Heart left ventricle (tissue), 16 donors: ENCODE data around the gene CYP4F2. TPM values are rescaled to one million over a fixed set of nuclear protein-coding genes. Genes with fewer than 3 reads are reported as not detected.
"Not testable (repeated sequence)": the region's sequence is repeated elsewhere in the genome, so short reads cannot be mapped to it uniquely, and the experiment has no call there.

Source experiments
- ATAC-seq, 4 donors: fragments of 200-7000 bp; cut with Tn5 transposase; one replicate each; pipeline ENCODE4 v1.9.1; 2020 to 2022; ENCODE audit warnings: moderate library complexity in 4 of 4, mild to moderate bottlenecking in 3 of 4, moderate number of reproducible peaks in 1 of 4
- DNase-seq, 5 donors: peaks; one replicate each; pipeline ENCODE4 v3.0.0-alpha.2; 2020
- H3K27ac ChIP-seq, 12 donors: fragments of 200-600 bp; sonication (generic) in 4 of 12; one replicate each; pipeline versions ENCODE4 v1.5.0 to v1.8.0; 2016 to 2022; ENCODE audit warnings: mild to moderate bottlenecking in 2 of 12
- H3K27me3 ChIP-seq, 9 donors: fragments of 200-600 bp; sonication (generic) in 2 of 9; one replicate each; pipeline versions ENCODE4 v1.5.1 to v1.8.0; 2016 to 2022; ENCODE audit warnings: mild to moderate bottlenecking in 3 of 9
- H3K36me3 ChIP-seq, 9 donors: fragments of 200-600 bp; sonication (generic) in 2 of 9; one replicate each; pipeline versions ENCODE4 v1.5.0 to v1.8.0; 2018 to 2022; ENCODE audit warnings: mild to moderate bottlenecking in 2 of 9
- H3K4me1 ChIP-seq, 12 donors: fragments of 200-600 bp; sonication (generic) in 4 of 12; one replicate each; pipeline versions ENCODE4 v1.5.0 to v1.8.0; 2016 to 2022; ENCODE audit warnings: mild to moderate bottlenecking in 3 of 12
- H3K4me3 ChIP-seq, 12 donors: fragments of 200-600 bp; sonication (generic) in 4 of 12; one replicate each; pipeline versions ENCODE4 v1.5.0 to v1.8.0; 2017 to 2022; ENCODE audit warnings: mild to moderate bottlenecking in 9 of 12, moderate library complexity in 4 of 12
- H3K9me3 ChIP-seq, 12 donors: fragments of 200-600 bp; sonication (generic) in 4 of 12; one replicate each; pipeline versions ENCODE4 v1.5.0 to v1.8.0; 2016 to 2022; ENCODE audit warnings: mild to moderate bottlenecking in 1 of 12
- POLR2A ChIP-seq, 2 donors: fragments of 450-650 bp; IDR thresholded peaks; one replicate each; pipeline ENCODE4 v1.6.1; 2017; ENCODE audit warnings: antibody characterized with exemption in 2 of 2, mild to moderate bottlenecking in 2 of 2, moderate library complexity in 2 of 2
- WGBS, 4 donors: extraction: QIAGEN DNeasy Blood & Tissue Kit in 2 of 4; methylation state at CpG; one replicate each; pipeline versions ENCODE4 v1.1.5 to v1.1.7; 2013 to 2018; 5-methylcytosine and 5-hydroxymethylcytosine counted together
- intact Hi-C, 10 donors: fragments of 100-400 bp; cut with DNase I; formaldehyde crosslinking; loops; one replicate each; pipeline versions ENCODE4 v1.11.1 to v1.14.2; 2022
- polyA plus RNA-seq, 2 donors: library from polyadenylated mRNA; stranded (reverse); fragments of 200-250 nt; gene quantifications; one replicate each; pipeline ENCODE4 v1.2.3, GENCODE V29; 2013
- total RNA-seq, 9 donors: library from RNA; depleted of rRNA in 2 of 9; stranded (reverse); fragments of >200 nt in 2 of 9; fragmentation: NEBNext Ultra II Directional in 3 of 9; extraction: Animal tissue kit (Norgen Biotek cat#: 25700) in 3 of 9; gene quantifications; one replicate each; pipeline versions ENCODE4 v1.1.0 to v1.2.4, GENCODE V29; 2016 to 2023
- TF ChIP-seq, protein P1 (sequence below), 12 donors: fragments of 200-600 bp; sonication (generic) in 4 of 12; IDR thresholded peaks; one replicate each; pipeline versions ENCODE4 v1.5.0 to v1.8.0; 2018 to 2022; ENCODE audit warnings: antibody characterized with exemption in 12 of 12, mild to moderate bottlenecking in 5 of 12
- donor health status: ischemic (EF 13 %, LVEDD 7.1; RV severe dilation, severe dysfunction).
- donor health status: healthy with polysubstance abuse.
- donor health status: DM: no; HTN: yes; CAD: no.
- donor health status: DM: no; HTN: no; CAD: no.
- donor health status: ischemic (EF 25% LVEDD 6.9; RV normal size, moderate dysfunction).
- donor health status: ischemic (EF 25% LVEDD 5.7; RV mildly dilated, moderate dysfunction).
- donor health status: healthy.
- donor health status: DM: yes; HTN: yes; CAD: no.
- donor health status: ischemic (EF 35%, LVEDD 5.7; RV mildly dilated, moderate dysfunction).
- donor health status: nonischemic (EF 11% LVEDD 7.7; RV severe dilation, severe dysfunction).
- donor health status: DM: yes; HTN: yes; CAD: no.
- donor health status: PGD.
- donor health status: ischemic (EF 29% LVEDD 5.4; RV normal size, mild dysfunction).
- donor health status: nonischemic (EF 23%, LVEDD 6.1; RV moderate dilation, normal function).

Gene CYP4F2
- total and polyA plus RNA-seq, 11 donors = not detected

DNA sequence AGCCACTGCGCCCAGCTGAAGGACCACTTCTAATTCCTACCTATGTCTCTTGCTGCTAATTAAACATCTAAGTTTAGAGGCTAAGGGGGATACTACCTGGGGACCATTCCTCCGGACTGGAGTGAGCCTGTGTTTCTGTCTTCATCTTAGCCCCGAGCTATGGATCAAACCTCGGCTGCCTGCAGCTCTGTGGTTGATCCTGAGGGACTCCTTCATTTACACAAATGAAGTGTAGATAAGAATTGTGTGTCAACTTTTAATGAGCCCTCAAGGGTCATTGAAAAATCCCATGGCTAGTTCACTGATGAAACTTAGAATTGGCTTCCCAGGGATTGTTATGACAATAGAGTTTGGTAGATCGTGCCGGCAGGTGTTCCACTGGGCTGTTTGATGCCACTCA, 51.0 kb downstream of the CYP4F2 start:
- DNase-seq (no peak), ATAC-seq (no peak)
- no peaks in the 10 kb centered on the region for H3K4me1 ChIP-seq
- H3K27me3 ChIP-seq = peaks cover 0 to 9% (median 0%) of the 10 kb centered on the region in 9 donors
- no peak for TF ChIP-seq POLR2A (IDR thresholded peaks at IDR 0.05)
- TF ChIP-seq, protein P1, sequence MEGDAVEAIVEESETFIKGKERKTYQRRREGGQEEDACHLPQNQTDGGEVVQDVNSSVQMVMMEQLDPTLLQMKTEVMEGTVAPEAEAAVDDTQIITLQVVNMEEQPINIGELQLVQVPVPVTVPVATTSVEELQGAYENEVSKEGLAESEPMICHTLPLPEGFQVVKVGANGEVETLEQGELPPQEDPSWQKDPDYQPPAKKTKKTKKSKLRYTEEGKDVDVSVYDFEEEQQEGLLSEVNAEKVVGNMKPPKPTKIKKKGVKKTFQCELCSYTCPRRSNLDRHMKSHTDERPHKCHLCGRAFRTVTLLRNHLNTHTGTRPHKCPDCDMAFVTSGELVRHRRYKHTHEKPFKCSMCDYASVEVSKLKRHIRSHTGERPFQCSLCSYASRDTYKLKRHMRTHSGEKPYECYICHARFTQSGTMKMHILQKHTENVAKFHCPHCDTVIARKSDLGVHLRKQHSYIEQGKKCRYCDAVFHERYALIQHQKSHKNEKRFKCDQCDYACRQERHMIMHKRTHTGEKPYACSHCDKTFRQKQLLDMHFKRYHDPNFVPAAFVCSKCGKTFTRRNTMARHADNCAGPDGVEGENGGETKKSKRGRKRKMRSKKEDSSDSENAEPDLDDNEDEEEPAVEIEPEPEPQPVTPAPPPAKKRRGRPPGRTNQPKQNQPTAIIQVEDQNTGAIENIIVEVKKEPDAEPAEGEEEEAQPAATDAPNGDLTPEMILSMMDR (IDR thresholded peaks at IDR 0.05) = no peak
- H3K27ac ChIP-seq = no peak overlapping the region
- no peaks in the 10 kb centered on the region for H3K9me3 ChIP-seq
- 75 to 100% (median 85%) methylated on average over 1 to 6 of the region's 6 CpGs for WGBS, 4 donors
- intact Hi-C loops = no loop called here
- H3K36me3 ChIP-seq = no peaks in the 10 kb centered on the region
- H3K4me3 ChIP-seq = no peak overlapping the region

DNA sequence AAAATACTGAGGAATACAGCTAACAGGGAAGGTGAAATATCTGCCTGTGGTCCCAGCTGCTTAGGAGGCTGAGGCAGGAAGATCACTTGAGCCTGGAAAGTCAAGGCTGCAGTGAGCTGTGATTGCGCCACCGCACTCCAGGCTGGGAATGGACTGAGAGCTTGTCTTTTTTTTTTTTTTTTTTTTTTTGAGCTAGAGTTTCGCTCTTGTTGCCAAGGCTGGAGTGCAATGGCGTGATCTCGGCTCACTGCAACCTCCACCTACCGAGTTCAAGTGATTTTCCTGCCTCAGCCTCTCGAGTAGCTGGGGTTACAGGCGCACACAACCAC, 54.0 kb downstream of the CYP4F2 start:
- H3K4me3 ChIP-seq, intact Hi-C loops, H3K4me1 ChIP-seq, H3K27ac ChIP-seq, H3K36me3 ChIP-seq, H3K27me3 ChIP-seq, H3K9me3 ChIP-seq, DNase-seq, ATAC-seq: not testable (repeated sequence)
- WGBS, 4 donors = 54 to 66% (median 64%) methylated on average over 8 of the region's 8 CpGs

DNA sequence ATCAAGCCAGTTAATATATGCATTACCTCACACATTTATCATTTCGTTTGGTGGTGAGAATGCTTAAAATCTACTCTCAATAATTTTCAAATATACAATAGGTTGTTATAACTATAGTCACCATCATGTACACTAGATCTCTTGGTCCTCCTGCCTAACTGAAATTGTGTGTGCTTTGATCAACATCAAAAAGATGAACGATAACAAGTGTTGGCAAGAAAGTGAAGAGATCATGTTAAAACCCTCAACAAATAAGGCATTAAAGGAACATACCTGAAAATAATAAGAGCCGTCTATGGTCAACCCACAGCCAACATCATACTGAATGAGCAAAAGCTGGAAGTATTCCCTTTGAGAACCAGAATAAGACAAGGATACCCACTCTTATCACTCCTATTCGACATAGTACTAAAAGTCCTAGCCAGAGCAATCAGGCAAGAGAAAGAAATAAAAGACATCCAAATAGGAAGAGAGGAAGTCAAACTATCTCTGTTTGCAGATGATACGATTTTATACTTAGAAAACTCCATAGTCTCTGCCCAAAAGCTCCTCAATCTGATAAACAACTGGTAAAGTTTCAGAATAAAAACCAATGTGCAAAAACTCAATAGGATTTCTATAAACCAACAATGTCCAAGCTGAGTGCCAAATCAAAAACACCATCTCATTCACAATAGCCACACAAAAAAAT, 54.5 kb downstream of the CYP4F2 start:
- Histone ChIP-seq H3K9me3 (no peaks in the 10 kb centered on the region), H3K27me3 (peaks cover 0 to 7% (median 0%) of the 10 kb centered on the region in 9 donors), H3K36me3 (no peaks in the 10 kb centered on the region), H3K27ac (no peak overlapping the region), H3K4me1 (no peaks in the 10 kb centered on the region), H3K4me3 (no peak overlapping the region)
- DNase-seq (no peak), ATAC-seq (no peak)
- intact Hi-C loops = no loop called here
- TF ChIP-seq, protein P1 (IDR thresholded peaks at IDR 0.05) = no peak
- TF ChIP-seq POLR2A (IDR thresholded peaks at IDR 0.05) = no peak
- whole genome bisulfite sequencing, 4 donors = 58 to 64% (median 62%) methylated on average over 5 of the region's 5 CpGs

DNA sequence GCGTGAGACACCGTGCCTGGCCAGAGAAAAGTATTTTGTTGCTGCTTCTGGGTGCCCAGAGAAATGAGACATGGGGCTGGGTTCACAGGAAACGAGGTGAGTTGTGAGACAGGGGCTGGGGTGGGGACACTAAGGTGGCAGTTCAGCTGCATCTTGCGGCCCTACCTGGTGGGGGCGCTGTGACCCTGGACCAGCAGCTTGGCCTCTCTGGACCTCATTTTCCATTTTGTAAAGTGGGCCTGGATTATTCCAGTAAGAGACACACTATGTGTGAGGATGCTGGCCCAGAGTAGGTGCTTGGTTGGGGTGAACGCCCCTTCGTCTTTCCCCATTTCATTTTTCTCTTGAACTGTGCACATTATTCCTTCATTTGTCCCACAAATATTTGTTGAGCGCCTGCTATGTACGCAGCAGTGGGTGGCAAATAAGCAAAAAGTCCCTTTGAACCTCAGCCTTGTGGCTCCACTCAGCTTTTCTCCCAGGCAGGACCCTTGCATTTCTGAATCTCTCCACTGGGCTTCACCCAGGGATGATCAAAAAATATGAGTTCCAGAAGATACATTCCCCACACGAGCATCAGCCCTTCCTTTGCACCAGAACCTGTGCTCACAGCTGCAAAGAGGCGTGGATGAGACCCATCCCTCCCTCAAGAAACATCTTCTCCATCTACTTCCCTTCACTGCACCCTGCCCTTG, 55.9 kb downstream of the CYP4F2 start:
- H3K4me3 ChIP-seq = no peak overlapping the region
- ATAC-seq (no peak), DNase-seq (no peak)
- WGBS, 4 donors = 57 to 63% (median 62%) methylated on average over 10 to 11 of the region's 11 CpGs
- H3K27me3 ChIP-seq = peaks cover 0 to 5% (median 0%) of the 10 kb centered on the region in 9 donors
- intact Hi-C loops = no loop called here
- H3K27ac ChIP-seq = no peak overlapping the region
- peaks cover 0 to 10% (median 0%) of the 10 kb centered on the region in 12 donors for H3K4me1 ChIP-seq
- no peaks in the 10 kb centered on the region for H3K36me3 ChIP-seq
- no peaks in the 10 kb centered on the region for H3K9me3 ChIP-seq
- TF ChIP-seq, protein P1 (IDR thresholded peaks at IDR 0.05) = no peak
- TF ChIP-seq POLR2A (IDR thresholded peaks at IDR 0.05) = no peak
